Measurements from ENCODE around the gene RNF26.

RNF26 gene

DNA sequence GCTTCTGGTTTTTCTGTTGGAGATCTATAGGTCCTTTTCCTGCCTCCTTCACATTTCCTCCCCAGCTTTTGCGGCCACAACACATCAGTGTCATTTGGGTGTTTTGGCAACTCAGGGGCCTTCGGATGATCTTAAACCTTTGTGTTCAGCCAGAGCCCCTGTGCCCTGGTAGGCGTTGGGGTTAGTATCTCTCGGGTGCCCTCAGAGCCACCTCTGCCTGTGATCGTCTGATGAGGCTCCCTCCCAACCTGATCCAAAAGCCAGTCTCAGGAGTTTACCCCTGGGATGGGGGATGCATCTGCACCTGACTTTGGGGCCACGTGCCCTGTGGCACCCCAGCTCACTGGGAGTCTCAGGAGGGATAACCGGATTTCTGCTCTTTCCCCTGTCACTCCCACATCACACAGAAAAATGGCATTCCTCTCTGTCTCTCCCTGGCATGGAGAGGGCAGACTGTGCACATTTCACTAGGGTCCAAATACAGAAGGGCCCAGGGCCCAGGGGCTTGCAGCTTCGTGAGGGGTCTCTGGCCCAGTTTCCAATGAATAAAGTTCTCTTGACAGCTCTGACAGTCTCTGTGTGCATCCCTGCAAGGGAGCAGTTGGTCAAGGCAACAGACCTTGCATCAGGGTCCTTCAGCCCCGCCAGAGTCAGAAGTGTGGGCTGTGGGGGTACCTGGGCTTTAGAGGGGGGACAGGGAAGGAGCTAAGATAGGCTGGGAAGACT, 2.6 kb downstream of the RNF26 start:
- no peak for DNase-seq

DNA sequence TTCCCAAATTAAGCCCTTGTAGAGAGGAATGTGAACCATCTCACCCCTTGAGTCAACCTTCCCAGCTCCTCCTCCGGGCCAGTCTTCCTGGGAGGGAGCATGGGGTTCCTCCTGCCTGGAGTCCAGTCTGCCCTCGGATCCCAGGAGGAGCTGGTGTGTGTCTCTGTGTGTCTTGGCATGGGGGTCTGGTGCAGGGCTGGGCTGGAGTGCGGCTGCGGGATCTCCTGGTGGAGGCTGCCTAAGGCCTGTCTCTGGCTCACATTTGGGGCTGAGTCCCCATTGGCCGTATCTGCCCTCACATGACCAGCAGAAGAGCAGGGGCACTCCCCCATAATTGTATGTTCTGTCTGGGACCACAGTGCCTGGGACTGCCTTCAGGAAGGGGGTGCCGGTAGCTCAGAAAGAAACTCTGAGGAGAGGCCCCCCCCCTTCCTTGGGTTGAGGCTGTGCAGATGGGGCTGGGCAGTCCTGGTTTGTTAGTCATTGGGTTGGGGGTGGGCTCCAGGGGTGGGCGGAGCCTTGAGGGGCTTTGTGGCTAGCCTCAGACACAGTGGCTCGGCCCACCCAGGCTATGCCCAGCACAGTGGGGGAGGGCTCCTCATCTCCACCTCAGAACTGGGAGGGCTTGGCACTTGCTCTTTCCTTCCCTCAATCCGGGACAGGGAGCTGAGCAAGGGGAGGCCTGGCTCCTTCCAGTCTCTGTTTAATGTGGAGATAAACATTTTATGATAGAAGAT, 3.4 kb downstream of the RNF26 start:
- no peak for DNase-seq

DNA sequence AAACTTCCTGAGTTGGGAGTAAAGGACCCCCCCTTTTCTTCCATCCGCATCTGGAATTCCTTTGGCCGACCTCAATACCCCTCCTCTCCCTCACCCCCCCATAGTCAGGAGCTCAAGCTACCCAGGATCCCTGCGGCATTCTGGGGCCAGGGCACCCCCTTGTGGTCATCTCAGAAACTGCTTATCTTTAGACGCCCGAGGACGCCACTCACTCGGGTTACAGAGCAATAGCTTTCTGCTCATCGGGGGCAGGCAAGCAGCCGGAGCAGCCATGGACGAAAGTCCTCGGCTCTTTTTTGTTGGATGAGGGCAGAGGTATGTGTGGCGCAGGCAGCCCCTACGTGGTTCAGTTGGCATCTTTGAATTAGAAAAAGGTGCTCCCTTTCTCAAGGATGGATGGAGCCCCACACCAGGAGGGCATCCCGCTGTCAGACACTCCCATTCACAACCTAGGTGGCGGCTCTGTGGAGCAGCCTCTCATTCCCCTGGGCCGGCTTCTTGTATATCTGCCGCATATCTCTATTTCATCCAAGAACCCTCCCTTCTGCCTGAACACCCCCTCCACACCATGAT, 4.1 kb downstream of the RNF26 start:
- DNase-seq, result peak; percentile 79

DNA sequence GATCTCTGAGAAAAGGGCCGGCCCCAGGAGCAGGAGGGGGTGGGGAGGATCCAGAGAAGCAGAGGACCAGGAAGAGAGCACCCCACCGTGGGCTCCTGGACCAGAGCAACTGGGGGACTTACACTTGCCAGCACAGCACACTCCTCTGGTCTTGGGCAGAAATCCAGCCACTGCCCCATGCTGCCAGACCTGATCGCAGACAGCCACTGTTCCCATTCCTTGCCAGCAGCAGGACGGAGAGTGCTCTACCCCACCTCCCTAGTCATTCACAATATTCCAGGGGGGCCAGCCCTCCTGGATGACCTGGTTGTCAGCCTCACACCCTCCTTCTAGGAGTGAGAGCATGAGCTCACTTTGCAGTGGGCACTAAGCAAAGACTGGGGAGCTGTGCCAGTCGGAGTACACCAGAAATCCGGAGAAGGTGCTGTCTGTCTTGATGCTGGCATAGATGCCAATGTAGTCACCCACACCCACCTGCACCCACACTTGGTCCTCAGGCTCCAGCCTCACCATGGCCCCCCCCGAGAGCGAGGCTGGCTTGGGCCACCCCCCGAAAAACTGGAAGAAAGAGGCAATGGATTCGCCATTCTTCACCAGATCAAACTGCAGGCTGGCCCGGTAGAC, 4.8 kb downstream of the RNF26 start:
- no peak for DNase-seq

DNA sequence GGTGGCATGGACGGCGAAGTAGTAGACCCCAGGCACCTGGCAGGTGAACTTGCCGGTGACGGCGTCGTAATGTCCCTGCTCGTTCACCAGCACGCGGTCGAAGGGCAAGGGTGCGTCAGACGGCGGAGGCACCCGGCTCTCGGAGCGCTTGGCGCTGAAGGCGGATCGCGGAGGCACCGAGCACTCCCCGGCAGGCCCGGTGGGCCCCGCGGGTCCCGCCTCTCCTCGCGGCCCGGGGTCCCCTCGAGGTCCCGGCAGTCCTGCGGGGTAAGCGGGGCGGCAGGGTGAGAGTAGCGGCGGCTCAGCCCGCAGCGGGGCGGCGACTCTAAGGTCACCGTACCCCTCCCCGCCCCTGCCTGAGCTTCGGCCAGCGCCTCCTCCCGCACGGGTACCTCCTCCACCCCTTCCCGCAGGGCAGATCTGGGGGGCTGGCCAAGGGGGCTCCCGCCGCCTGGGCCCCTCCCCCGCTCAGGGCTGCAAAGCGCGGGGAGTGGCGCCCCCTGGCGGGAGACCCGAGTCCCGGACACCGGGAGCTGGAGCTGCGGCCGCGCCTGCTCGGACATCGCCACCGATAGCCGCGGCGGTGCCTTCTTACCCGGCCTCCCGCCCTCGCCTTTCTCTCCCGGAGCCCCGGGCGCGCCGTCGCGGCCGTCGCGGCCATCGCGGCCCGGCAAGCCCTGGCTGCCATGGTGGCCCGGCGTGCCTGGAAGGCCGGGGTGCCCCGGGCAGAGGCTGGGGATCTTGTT, 5.4 kb downstream of the RNF26 start:
- peak; percentile 50 for DNase-seq

DNA sequence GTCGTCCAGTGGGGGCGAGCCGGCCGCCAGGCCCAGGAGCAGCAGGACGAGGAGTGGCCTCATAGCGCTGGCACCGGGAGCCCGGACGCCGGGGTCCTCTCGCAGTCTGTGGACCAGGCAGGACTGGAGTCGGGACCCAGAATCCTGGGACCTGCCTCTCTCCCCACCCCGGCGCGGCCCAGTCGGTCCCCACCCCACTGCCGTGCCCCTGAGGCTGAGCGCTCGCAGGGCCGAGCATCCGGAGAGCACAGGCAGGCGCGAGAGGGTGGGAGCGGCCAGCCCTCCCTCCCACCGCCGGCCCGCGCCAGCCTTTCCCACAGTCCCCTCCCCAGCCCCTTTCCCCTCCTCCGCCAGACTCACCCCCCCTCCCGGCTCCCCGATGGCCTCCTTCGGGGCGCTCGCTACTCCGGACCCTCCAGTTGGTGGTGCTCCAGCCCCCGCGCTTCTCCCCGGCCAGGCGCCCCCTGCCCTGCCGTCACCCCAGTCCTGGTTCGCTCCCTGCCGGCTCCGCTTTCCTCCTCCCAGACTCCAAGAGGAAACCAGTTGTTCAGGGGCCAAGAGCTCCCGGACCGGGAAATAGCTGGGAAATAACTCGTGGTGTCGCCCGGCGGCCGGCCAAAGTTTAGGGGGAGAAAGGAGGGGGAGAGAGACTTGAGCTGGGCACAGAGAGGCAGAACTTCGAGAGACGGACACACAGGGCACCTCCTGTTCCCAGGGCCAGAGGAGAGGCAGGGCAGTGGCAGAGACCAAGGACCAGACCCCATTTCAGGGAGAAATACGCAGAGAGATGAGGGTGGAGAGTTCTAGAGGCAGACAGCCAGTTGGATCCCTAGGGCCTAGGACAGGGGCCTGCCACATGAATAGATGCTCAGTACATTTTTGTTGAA, 6.3 kb downstream of the RNF26 start, which contains the start of gene C1QTNF5:
Gene C1QTNF5 (minus strand): TSS at position 549 of the 887 bp plus-strand sequence. CDS start 486 bp downstream, at position 63.
- no peak for DNase-seq

DNA sequence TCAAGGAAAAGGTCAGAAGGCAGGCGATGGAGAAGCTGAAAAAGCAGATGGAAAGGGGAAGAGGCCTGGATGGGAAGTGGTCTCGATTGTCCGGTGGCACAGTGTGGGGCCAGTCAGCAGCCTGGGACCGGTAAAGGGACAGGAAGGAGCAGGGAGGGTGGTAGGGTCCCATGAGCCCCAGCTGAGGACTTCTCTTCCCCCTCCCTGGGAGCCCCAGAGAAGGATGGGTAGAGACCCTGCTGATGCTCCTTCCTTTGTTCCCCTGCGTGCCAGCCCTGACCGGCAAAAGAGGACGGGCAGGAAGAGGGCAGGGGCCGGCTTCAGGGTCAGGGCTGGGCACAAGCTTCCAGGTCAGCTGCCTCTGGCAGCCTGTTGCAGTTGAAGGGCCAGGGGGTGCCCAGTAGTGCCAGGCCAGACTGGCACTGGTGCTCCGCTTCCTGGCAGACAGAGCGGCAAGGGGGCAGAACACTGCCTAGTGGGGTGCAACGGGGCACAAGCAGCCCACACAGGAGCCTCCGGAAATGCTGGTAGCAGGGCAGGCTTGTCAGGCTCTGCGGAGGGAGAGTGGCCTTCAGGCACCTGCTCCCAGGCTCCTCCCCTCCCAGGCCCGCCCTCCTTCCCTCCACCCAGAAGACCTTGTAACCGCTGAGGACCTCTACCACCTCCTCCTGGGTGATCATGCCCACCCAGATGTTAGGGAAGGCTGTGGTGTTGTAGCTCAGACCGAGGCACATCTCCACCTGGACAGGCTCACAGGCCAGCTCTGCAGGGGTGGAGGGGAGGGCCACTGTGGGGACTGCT, 7.1 kb downstream of the RNF26 start:
- DNase-seq, result no peak

DNA sequence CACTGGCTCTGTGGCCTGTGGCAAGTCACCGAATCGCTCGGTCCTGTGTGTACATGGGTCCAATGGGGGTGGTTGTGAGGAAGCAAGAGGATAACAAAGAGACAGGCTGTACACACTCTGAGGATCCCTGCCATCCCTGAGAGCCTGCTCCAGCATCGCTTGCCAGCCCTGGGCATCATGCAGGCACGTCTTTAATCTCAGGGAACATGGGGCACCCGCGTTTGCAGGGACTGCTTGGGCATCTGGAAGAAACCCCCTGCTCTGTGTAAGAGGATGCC, 7.6 kb downstream of the RNF26 start:
- no peak for DNase-seq

DNA sequence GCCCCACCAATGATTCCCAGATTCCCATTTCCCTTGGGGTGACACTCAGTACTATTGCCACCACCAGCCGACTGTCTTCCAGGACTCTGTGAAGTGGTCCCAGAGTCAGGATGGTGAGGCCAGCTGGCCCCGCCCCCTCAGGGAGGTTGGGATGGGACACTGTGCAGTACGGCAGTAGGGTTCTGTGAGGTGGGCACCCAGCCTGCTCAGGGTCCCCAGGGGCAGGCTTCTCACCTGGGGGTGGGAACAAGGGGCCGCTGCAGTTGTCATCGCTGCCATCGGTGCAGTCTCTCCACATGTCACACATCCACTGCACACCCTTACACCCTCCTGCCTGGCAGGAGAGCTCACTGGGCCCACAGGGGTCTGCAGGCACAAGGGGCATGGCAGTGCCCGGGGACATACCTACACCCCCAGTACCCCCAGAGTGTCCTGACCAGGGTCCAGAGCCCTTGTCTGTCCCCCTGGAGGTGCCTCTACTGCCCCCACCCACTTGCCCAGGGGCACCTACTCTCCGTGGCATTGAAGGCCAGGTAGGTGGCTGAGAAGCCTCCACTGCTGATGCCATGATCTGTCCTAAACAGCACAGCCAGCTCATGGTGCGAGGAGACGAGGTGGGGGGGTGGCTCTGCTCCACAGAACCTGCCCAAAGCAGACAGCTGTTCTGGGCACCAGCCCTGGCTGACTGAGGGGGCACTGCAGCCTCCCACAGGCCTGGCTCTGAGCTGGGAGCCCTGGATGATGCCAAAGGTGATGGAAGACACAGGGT, 8.2 kb downstream of the RNF26 start:
- DNase-seq, result no peak

DNA sequence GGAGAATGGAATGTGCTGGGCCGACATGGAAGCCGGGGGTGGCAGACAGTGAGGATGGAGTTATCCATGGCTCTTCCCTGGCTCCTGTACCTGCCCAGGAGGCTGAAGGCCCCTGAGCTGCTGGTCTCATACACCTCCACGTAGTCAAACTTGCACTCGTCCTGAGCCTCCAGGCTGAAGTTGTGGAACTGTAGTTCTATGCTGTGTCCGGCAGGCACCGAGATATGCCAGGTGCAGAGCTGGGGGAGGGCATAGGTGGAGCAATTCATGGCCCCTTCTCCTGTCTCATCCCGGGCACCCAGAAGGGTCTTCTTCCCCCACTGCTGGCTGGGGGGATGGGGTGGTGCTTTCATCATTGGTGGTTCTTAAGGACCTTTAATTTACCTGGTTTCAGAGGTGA, 9.4 kb downstream of the RNF26 start:
- DNase-seq, result no peak

DNA sequence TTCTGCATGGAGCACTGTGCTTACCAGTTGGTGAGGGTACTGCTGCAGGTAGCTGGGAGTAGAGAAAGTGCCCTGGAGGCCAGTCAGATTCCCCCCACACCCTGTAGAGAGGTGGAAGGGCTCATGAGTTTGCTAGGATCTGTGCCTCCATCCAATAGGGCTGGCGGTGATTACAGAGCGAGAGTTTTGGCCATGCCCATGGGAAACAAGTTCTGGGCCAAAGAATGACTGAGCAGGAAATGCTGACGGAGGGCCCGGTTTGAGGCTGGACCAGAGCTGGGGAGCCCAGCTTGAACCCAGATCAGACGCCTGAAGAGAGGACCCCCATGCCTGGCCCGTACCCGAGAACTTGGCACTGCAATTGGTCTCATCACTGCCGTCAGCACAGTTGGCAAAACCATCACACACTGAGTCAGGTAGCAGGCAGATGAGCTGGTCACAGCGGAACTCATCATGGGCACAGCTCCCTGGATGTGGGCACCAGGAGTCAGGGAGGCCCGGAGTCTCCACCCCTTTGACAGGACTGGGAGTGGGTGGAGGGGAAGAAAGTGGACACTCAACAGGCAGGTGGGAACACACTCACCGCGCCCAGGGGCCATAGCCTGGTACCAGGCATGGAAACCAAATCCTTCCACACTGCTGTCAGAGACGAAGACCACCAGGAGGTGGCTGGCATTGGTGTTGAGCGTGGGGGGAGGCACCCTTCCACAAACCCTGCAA, 10.1 kb downstream of the RNF26 start:
- DNase-seq, result no peak

DNA sequence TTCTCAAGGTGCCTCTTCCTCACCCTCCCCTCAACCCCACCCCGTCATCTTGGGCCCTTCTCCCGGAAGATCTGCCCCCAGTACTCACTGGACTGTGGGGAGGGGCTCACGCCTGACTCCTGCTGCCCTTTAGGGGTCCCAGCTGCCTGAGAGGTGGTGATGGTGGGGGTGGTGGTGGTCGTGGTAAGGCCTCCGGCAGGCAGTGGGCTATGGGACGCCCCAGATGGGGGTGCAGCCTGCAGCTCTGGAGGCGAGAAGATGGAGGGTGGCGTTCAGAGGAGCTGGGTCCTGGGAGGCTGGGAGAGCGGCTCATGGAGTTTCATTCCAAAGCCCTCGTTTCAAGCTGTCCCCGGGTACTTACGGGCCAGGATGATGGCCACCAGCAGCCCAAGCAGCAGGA, 11.4 kb downstream of the RNF26 start:
- DNase-seq, result no peak

DNA sequence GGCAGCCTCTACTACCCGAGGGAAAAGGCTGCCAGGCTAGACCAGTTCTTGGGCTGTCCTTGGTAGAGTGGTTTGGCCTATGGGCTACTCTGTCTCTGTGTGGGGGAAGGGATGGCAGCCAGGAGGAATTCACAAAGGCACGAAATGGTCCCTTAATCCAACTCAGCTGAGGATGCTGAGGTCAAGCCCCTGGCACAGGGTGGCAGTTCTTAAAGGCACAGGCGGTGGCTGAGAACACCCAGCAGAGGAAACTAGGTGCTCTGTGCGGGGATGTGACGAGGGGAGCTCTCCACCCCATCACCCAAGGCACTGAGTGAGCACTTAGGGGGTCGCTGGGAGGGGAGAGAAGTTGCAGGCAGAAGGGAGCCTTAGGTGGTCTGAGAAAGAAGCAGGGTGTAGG, 12.3 kb downstream of the RNF26 start, which contains the start of gene MFRP:
Gene MFRP (minus strand): TSS at position 101 of the 400 bp plus-strand sequence. CDS start 192 bp downstream, outside the sequence.
- no peak for DNase-seq

DNA sequence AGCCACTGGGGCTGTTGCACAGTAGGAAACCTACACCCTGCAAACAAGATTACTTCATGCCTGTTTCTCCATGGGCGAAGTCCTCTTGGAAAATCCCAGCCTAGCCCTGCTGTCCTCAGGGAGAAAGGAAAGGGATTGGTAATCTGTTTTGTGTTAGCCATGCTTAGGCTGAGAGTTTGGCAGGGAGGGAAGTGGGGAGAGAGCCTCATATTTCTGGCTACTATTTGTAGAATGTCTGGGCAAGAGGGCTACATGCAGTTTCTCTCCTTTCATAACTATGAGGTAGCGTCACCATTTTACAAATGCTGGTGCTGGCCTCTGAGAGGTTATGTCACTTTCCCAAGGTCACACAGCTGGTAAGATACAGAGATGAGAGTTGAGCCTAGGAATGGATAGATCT, 12.9 kb downstream of the RNF26 start:
- DNase-seq, result no peak

DNA sequence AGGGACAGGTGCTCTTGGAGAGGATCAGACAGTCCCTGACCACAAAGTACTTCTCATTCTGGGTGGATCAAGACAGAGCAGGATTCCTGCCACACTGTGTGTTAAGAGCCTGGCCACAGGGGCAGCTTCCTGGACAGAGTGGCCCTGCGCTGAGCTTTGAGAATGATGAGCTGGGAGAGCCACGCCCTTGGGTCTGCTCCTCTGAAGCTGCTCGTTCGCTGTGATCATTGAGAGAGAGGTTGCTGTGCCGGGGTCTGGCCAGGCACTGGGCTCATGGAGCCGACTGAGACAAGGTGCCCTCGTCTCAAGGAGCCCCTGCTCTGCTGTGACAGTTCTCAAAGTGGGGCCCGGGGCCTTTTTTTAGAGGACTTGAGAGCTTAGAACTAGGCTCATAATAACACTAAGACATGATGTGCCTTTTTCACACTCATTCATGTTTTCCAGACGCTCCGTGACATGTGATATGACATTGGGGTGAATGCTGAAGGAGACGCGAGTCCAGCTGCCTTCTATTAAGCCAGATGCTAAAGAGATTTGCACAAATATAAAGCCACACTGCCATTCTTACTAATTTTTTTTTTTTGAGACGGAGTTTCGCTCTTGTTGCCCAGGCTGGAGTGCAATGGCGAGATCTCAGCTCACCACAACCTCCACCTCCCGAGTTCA, 13.7 kb downstream of the RNF26 start:
- DNase-seq, result no peak

DNA sequence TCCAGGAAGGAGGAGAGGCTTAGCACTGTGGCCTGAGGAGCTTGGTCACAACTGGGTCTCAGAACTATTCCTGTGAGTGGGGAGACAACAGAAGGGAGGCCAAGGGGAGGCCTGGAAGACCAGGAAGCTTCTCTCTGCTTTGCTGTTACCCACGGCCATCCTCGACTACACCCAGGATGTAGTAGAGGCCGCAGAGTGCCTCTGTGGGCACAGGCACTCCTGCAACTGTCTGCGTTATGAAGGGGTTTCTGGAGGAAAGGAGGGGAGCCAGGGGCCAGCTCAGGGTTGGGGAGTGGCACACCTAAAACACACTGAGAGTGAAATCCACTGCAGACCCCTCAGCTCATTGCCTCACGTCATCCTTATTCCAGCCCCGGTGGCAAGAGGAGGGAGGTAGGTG, 16.0 kb downstream of the RNF26 start:
- no peak for DNase-seq

DNA sequence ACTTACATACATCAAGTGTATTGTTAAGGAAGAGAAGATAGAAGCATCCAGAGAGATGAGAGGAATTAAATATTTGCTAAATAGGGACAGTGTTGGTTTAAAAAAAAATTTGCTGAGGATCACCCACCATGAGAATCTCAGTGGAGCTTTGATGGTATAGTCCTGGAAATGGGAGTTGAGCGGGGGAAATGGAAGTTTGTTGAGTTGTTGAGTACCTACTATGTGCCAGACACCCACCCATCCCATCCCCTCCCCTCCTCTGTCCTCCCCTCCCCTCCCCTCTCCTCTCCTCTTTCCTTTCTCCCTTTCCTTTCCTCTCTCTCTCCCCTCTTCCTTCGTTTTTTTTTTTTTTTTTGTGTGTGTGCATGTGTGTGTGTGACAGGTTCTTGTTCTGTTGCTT, 16.9 kb downstream of the RNF26 start:
- DNase-seq, result no peak

DNA sequence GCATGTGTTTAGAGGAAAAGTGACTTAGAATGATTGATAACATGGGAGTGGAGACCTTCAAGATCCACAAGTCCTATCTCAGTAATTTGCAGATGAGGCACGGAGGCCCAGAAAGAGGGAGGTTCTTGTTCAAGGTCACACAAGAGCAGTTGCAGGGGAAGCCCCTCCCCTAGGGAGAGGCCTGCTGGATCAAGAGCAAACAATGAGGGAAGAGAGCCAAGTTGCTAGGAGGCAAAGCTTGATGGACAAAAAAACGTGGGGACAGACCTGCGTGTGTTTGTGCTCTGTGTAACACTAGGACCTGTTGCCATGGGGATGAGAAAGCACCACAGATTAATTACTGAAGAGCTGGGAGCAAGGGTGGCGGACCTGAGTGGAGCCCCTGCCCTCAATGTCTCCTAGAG, 18.5 kb downstream of the RNF26 start:
- no peak for DNase-seq

Data from activated CD4-positive, alpha-beta T cell treated with anti-CD3 and anti-CD28 coated beads, Interleukin-10, Interleukin-2, amounts not matched to agents 100 ng/mL and 50 ng/mL, durations not matched to agents 16 hours and 8 hours (primary cell).